ENCODE measurements around the gene APOA4.

APOA4 gene

DNA sequence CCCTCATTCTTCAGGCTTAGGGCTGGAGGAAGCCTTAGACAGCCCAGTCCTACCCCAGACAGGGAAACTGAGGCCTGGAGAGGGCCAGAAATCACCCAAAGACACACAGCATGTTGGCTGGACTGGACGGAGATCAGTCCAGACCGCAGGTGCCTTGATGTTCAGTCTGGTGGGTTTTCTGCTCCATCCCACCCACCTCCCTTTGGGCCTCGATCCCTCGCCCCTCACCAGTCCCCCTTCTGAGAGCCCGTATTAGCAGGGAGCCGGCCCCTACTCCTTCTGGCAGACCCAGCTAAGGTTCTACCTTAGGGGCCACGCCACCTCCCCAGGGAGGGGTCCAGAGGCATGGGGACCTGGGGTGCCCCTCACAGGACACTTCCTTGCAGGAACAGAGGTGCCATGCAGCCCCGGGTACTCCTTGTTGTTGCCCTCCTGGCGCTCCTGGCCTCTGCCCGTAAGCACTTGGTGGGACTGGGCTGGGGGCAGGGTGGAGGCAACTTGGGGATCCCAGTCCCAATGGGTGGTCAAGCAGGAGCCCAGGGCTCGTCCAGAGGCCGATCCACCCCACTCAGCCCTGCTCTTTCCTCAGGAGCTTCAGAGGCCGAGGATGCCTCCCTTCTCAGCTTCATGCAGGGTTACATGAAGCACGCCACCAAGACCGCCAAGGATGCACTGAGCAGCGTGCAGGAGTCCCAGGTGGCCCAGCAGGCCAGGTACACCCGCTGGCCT, 7.2 kb upstream of the APOA4 start:
- WGBS, 2 experiments (ENCODE audit: insufficient coverage in 2 of 2), result 96 to 97% methylated on average over 12 to 17 of the region's 17 CpGs
- H3K9me3 ChIP-seq (ENCODE audit: control insufficient read depth, low read length), result no peaks in the 10 kb centered on the region
- no peaks in the 10 kb centered on the region for H3K4me1 ChIP-seq (ENCODE audit: control insufficient read depth, insufficient read depth, low read length, poor library complexity, severe bottlenecking)
- H3K36me3 ChIP-seq (ENCODE audit: control insufficient read depth, insufficient read depth, low read length), result no peaks in the 10 kb centered on the region
- H3K27ac ChIP-seq (ENCODE audit: low read depth, low read length, severe bottlenecking), result no peak overlapping the region
- H3K4me3 ChIP-seq (ENCODE audit: extremely low read depth, insufficient read depth, low read length, poor library complexity, severe bottlenecking), result no peak overlapping the region

DNA sequence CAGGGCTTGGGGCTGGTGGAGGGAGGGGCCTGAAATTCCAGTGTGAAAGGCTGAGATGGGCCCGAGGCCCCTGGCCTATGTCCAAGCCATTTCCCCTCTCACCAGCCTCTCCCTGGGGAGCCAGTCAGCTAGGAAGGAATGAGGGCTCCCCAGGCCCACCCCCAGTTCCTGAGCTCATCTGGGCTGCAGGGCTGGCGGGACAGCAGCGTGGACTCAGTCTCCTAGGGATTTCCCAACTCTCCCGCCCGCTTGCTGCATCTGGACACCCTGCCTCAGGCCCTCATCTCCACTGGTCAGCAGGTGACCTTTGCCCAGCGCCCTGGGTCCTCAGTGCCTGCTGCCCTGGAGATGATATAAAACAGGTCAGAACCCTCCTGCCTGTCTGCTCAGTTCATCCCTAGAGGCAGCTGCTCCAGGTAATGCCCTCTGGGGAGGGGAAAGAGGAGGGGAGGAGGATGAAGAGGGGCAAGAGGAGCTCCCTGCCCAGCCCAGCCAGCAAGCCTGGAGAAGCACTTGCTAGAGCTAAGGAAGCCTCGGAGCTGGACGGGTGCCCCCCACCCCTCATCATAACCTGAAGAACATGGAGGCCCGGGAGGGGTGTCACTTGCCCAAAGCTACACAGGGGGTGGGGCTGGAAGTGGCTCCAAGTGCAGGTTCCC, 6.5 kb upstream of the APOA4 start, which contains the start of gene APOC3:
APOC3 (plus strand) TSS at position 383 of the 659 bp plus-strand sequence. CDS start 676 bp downstream, outside the sequence.
- no peaks in the 10 kb centered on the region for H3K4me1 ChIP-seq (ENCODE audit: control insufficient read depth, insufficient read depth, low read length, poor library complexity, severe bottlenecking)
- H3K36me3 ChIP-seq (ENCODE audit: control insufficient read depth, insufficient read depth, low read length), result no peaks in the 10 kb centered on the region
- H3K9me3 ChIP-seq (ENCODE audit: control insufficient read depth, low read length), result no peaks in the 10 kb centered on the region
- H3K4me3 ChIP-seq (ENCODE audit: extremely low read depth, insufficient read depth, low read length, poor library complexity, severe bottlenecking), result no peak within 1 kb of the TSS
- 78 to 80% methylated on average over 5 to 6 of the region's 9 CpGs for WGBS, 2 experiments (ENCODE audit: insufficient coverage in 2 of 2)
- H3K27ac ChIP-seq (ENCODE audit: low read depth, low read length, severe bottlenecking), result no peak within 1 kb of the TSS

DNA sequence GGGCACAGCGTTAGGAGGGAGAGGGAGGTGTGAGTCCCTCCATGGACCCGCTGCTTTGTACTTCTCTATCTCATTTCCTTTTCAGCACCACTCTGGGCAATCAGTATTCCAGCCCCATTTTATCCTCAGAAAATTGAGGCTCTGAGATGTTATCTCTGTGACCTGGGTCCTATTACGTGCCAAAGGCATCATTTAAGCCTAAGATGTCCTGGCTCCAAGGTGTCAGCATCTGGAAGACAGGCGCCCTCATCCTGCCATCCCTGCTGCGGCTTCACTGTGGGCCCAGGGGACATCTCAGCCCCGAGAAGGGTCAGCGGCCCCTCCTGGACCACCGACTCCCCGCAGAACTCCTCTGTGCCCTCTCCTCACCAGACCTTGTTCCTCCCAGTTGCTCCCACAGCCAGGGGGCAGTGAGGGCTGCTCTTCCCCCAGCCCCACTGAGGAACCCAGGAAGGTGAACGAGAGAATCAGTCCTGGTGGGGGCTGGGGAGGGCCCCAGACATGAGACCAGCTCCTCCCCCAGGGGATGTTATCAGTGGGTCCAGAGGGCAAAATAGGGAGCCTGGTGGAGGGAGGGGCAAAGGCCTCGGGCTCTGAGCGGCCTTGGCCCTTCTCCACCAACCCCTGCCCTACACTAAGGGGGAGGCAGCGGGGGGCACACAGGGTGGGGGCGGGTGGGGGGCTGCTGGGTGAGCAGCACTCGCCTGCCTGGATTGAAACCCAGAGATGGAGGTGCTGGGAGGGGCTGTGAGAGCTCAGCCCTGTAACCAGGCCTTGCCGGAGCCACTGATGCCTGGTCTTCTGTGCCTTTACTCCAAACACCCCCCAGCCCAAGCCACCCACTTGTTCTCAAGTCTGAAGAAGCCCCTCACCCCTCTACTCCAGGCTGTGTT, 5.8 kb upstream of the APOA4 start:
- H3K4me3 ChIP-seq (ENCODE audit: extremely low read depth, insufficient read depth, low read length, poor library complexity, severe bottlenecking), result no peak overlapping the region
- H3K27ac ChIP-seq (ENCODE audit: low read depth, low read length, severe bottlenecking), result no peak overlapping the region
- H3K36me3 ChIP-seq (ENCODE audit: control insufficient read depth, insufficient read depth, low read length), result no peaks in the 10 kb centered on the region
- no peaks in the 10 kb centered on the region for H3K9me3 ChIP-seq (ENCODE audit: control insufficient read depth, low read length)
- 71 to 79% methylated on average over 9 to 10 of the region's 16 CpGs for WGBS, 2 experiments (ENCODE audit: insufficient coverage in 2 of 2)
- no peaks in the 10 kb centered on the region for H3K4me1 ChIP-seq (ENCODE audit: control insufficient read depth, insufficient read depth, low read length, poor library complexity, severe bottlenecking)

DNA sequence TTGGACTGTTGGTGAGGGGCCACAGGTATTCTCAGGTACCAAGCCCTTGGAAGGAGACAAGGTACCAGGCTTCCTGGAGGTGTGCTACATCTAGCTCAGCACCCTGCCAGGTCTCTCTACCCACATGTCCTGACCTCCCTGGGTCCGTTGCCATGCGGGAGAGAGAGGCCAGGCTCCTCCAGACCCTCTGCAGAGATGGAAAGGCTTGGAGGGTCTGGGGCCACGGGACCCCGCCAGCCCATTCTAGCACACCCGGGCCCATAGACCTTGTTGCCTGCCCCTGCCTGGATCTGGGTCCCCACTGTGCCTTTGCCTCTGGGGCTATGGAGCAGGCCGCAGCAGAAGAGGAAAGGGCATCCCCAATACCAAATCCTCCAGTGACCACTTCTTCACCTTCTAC, 4.4 kb upstream of the APOA4 start:
- Histone ChIP-seq H3K27ac (ENCODE audit: low read depth, low read length, severe bottlenecking) (no peak overlapping the region), H3K4me1 (ENCODE audit: control insufficient read depth, insufficient read depth, low read length, poor library complexity, severe bottlenecking) (no peaks in the 10 kb centered on the region), H3K4me3 (ENCODE audit: extremely low read depth, insufficient read depth, low read length, poor library complexity, severe bottlenecking) (no peak overlapping the region), H3K36me3 (ENCODE audit: control insufficient read depth, insufficient read depth, low read length) (no peaks in the 10 kb centered on the region), H3K9me3 (ENCODE audit: control insufficient read depth, low read length) (no peaks in the 10 kb centered on the region)
- WGBS, 2 experiments (ENCODE audit: insufficient coverage in 2 of 2), result 95 to 96% methylated on average over 5 to 6 of the region's 6 CpGs

DNA sequence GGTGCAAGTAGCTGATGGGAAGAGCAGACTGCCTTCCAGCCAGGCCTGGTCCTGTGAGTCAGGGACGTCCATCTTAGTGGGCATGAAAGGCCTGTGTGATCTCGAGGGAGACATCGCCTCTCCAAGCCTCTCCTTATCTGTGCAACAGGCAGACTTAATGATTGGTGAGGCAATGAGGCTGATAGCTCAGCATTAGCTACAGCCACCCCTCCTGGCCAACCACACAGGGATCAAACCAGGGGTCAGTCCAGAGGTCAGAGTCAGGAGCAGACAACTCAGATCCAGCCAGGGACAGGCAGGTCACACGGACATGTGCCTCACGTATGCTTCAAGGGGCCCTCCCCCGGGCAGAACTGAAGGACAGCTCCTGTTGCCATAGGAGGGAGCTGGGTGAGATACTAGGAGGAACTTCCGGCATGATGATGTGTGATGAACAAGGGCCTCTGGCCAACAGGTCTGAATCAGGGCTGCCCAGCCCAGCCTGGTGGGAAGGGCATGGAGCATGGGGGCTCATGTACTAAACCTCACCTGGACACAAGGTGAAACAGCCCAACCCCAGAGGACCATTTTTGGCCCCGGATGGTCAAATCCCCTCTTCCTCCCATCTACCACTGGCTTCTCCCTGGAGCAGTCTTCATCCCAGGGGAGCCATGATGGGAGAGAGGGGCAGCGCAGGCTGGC, 3.8 kb upstream of the APOA4 start:
- Histone ChIP-seq H3K27ac (ENCODE audit: low read depth, low read length, severe bottlenecking) (no peak overlapping the region), H3K9me3 (ENCODE audit: control insufficient read depth, low read length) (no peaks in the 10 kb centered on the region), H3K4me3 (ENCODE audit: extremely low read depth, insufficient read depth, low read length, poor library complexity, severe bottlenecking) (no peak overlapping the region), H3K36me3 (ENCODE audit: control insufficient read depth, insufficient read depth, low read length) (no peaks in the 10 kb centered on the region), H3K4me1 (ENCODE audit: control insufficient read depth, insufficient read depth, low read length, poor library complexity, severe bottlenecking) (no peaks in the 10 kb centered on the region)
- 82 to 95% methylated on average over 5 to 6 of the region's 9 CpGs for WGBS, 2 experiments (ENCODE audit: insufficient coverage in 2 of 2)

DNA sequence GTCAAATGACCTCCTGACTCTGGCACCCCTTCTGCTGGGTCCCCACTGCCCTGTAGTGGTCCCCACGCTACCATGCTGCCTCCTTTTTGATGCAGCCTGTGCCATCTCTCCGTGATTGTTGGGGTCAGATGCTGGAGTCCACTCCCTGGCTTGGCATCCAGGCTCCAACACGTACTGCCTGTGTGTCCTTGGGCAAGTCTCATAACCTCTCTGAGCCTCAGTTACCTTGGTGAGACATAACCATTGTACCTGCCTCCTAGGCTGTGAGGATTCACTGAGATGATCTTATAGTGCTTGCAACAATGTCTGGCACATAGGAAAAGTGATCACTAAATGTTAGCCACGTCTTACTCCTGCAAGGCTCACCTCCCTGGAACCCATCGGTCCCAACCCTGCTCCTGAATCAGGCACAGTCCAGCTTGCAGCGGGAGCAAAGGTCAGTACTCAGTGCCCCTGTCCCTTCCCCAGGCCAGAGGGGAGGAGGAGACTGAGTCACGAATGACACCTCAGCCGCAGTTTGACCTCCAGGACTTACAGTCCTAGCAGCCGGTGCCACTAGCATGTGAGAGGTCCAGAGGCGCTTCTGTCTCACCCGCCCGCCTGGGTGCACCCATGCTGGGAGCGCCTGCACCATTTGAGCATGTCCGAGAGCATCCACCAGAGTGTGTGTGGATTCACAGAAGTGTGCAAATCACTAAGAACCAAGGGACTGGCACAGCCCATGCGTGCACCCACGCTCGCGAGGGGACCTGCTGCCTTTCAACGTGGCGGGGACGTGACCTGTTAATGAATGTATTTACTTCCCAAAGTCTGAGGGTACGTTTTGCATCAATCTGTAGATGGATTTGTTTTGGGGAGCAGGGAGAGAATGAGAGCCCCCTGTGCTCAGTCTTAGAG, 3.0 kb upstream of the APOA4 start:
- Histone ChIP-seq H3K36me3 (ENCODE audit: control insufficient read depth, insufficient read depth, low read length) (no peaks in the 10 kb centered on the region), H3K27ac (ENCODE audit: low read depth, low read length, severe bottlenecking) (no peak overlapping the region), H3K9me3 (ENCODE audit: control insufficient read depth, low read length) (no peaks in the 10 kb centered on the region), H3K4me1 (ENCODE audit: control insufficient read depth, insufficient read depth, low read length, poor library complexity, severe bottlenecking) (no peaks in the 10 kb centered on the region), H3K4me3 (ENCODE audit: extremely low read depth, insufficient read depth, low read length, poor library complexity, severe bottlenecking) (no peak overlapping the region)
- WGBS, 2 experiments (ENCODE audit: insufficient coverage in 2 of 2), result 84 to 85% methylated on average over 14 to 20 of the region's 22 CpGs

DNA sequence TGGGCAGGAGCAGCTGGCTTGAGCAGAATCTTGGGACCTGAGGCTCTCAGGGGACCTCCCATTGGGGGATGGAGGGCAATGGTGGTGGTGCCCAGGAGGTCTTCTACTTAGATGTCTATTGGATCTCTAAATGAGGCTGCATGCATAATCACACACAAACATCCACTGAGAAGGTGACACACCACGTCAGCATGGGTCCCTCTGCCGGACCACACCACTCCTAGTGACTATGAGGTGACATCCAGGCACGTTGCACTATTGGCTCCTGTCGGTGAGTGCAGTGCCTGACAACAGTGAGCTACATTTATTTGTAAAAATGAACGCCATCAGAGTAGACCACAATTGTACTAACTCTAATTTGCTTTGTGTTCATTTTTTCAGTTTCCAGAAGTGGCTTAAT, 2.3 kb upstream of the APOA4 start:
- no peak overlapping the region for H3K4me3 ChIP-seq (ENCODE audit: extremely low read depth, insufficient read depth, low read length, poor library complexity, severe bottlenecking)
- 94 to 97% methylated on average over 5 of the region's 5 CpGs for WGBS, 2 experiments (ENCODE audit: insufficient coverage in 2 of 2)
- H3K27ac ChIP-seq (ENCODE audit: low read depth, low read length, severe bottlenecking), result no peak overlapping the region
- no peaks in the 10 kb centered on the region for H3K36me3 ChIP-seq (ENCODE audit: control insufficient read depth, insufficient read depth, low read length)
- H3K4me1 ChIP-seq (ENCODE audit: control insufficient read depth, insufficient read depth, low read length, poor library complexity, severe bottlenecking), result no peaks in the 10 kb centered on the region
- H3K9me3 ChIP-seq (ENCODE audit: control insufficient read depth, low read length), result no peaks in the 10 kb centered on the region

DNA sequence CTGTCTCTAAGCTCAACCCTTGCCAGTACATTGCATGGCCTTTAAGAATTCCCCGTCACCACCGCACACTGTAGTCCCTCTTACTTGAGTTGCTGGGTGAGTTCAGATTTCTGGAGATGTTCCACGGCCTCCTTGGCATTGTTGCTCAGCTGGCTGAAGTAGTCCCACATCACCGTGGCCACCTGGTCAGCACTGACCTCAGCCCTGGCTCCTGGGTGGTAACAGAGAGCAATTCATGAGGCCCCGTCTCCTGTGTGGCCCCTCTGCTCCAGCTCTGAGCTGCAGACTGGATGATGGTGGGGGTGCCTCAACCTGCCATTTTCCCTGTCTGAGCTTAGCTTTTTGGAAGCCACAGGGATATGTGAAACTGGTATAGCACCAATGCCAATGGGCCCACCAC, 529 bp downstream of the APOA4 start:
- Histone ChIP-seq H3K36me3 (ENCODE audit: control insufficient read depth, insufficient read depth, low read length) (no peaks in the 10 kb centered on the region), H3K9me3 (ENCODE audit: control insufficient read depth, low read length) (no peaks in the 10 kb centered on the region), H3K27ac (ENCODE audit: low read depth, low read length, severe bottlenecking) (no peak overlapping the region), H3K4me1 (ENCODE audit: control insufficient read depth, insufficient read depth, low read length, poor library complexity, severe bottlenecking) (no peaks in the 10 kb centered on the region), H3K4me3 (ENCODE audit: extremely low read depth, insufficient read depth, low read length, poor library complexity, severe bottlenecking) (no peak overlapping the region)
- 56 to 85% methylated on average over 2 to 3 of the region's 5 CpGs for WGBS, 2 experiments (ENCODE audit: insufficient coverage in 2 of 2)

DNA sequence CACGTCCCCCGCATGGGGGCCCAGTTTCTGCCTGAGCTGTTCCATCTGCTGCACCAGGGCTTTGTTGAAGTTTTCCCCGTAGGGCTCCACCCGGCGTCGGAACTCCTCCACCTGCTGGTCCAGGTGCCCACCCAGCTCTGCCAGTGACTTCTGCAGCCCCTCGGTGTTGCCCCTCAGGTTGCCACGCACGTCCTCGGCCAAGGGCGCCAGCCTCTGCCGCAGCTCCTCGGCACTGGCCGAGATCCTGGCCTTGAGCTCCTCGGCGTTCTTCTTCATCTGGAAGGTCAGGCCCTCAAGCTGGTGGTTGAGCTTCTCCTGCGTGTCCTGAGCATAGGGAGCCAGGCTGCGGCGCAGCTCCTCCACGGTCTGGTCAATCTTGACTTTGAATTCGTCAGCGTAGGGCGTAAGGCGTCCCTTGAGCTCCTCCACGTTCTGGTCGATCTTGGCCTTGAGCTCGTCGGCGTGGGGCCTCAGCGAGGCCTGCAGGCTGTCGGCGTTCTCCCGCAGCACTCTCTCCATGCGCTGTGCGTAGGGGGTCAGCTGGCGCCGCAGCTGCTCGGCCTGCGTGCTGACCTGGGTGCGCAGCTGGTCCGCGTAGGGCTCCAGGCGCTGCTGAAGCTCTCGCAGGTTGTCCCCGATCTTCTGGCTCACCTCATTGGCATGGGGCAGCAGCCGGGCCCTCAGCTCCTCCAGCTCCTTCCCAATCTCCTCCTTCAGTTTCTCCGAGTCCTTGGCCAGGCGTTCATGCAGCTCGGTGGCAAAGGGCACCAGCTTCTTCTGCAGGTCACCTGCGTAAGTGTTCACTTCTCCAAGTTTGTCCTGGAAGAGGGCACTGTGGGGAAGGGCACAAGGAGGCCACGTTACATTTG, 1.8 kb downstream of the APOA4 start:
- no peak overlapping the region for H3K27ac ChIP-seq (ENCODE audit: low read depth, low read length, severe bottlenecking)
- no peaks in the 10 kb centered on the region for H3K9me3 ChIP-seq (ENCODE audit: control insufficient read depth, low read length)
- no peak overlapping the region for H3K4me3 ChIP-seq (ENCODE audit: extremely low read depth, insufficient read depth, low read length, poor library complexity, severe bottlenecking)
- H3K4me1 ChIP-seq (ENCODE audit: control insufficient read depth, insufficient read depth, low read length, poor library complexity, severe bottlenecking), result no peaks in the 10 kb centered on the region
- H3K36me3 ChIP-seq (ENCODE audit: control insufficient read depth, insufficient read depth, low read length), result no peaks in the 10 kb centered on the region
- 93 to 94% methylated on average over 47 to 49 of the region's 51 CpGs for WGBS, 2 experiments (ENCODE audit: insufficient coverage in 2 of 2)
